ENCODE measurements around the gene KLRC2.
"Not testable (repeated sequence)": the region's sequence is repeated elsewhere in the genome, so short reads cannot be mapped to it uniquely, and the experiment has no call there.

Gene KLRC2

GRCh38 chr12:10408842-10409241, 27.0 kb downstream of the KLRC2 start:
- FAIRE-seq (no peak), DNase-seq (ENCODE audit: extremely low spot score, insufficient read length, low read depth) (no peak)

GRCh38 chr12:10406725-10407124, 29.1 kb downstream of the KLRC2 start:
- no peak for DNase-seq (ENCODE audit: extremely low spot score, insufficient read length, low read depth)
- no peak for FAIRE-seq

GRCh38 chr12:10405294-10405693, 30.5 kb downstream of the KLRC2 start:
- FAIRE-seq, result no peak
- no peak for DNase-seq (ENCODE audit: extremely low spot score, insufficient read length, low read depth)

GRCh38 chr12:10404798-10405197, 31.0 kb downstream of the KLRC2 start:
- DNase-seq (ENCODE audit: extremely low spot score, insufficient read length, low read depth) (no peak), FAIRE-seq (no peak)

- FAIRE-seq (peak; percentile 9), DNase-seq (ENCODE audit: extremely low spot score, insufficient read length, low read depth) (no peak)
Observed at GRCh38 chr12:10400829-10401228, 35.0 kb downstream of the KLRC2 start.

GRCh38 chr12:10398168-10398567, 37.6 kb downstream of the KLRC2 start:
- no peak for FAIRE-seq

GRCh38 chr12:10397296-10397695, 38.5 kb downstream of the KLRC2 start:
- no peak for FAIRE-seq

More at GRCh38 chr12:10398168-10398567, 37.6 kb downstream of the KLRC2 start:
- no peak for DNase-seq (ENCODE audit: extremely low spot score, insufficient read length, low read depth)

GRCh38 chr12:10396176-10396575, 39.6 kb downstream of the KLRC2 start:
- DNase-seq (ENCODE audit: extremely low spot score, insufficient read length, low read depth), result not testable (repeated sequence)
- peak; percentile 53 for FAIRE-seq

More at GRCh38 chr12:10397296-10397695, 38.5 kb downstream of the KLRC2 start:
- DNase-seq (ENCODE audit: extremely low spot score, insufficient read length, low read depth), result no peak

- DNase-seq (ENCODE audit: extremely low spot score, insufficient read length, low read depth) (no peak), FAIRE-seq (peak; percentile 83)
Observed at GRCh38 chr12:10395390-10395998, 40.3 kb downstream of the KLRC2 start.

- not testable (repeated sequence) for DNase-seq (ENCODE audit: extremely low spot score, insufficient read length, low read depth); FAIRE-seq
Observed at GRCh38 chr12:10394531-10395152, 41.2 kb downstream of the KLRC2 start.

GRCh38 chr12:10393291-10393690, 42.5 kb downstream of the KLRC2 start:
- FAIRE-seq (no peak), DNase-seq (ENCODE audit: extremely low spot score, insufficient read length, low read depth) (no peak)

- FAIRE-seq (peak; percentile 89), DNase-seq (ENCODE audit: extremely low spot score, insufficient read length, low read depth) (peak; percentile 18)
Observed at GRCh38 chr12:10392394-10392930, 43.3 kb downstream of the KLRC2 start.

- DNase-seq (ENCODE audit: extremely low spot score, insufficient read length, low read depth); FAIRE-seq: not testable (repeated sequence)
Observed at GRCh38 chr12:10390991-10391390, 44.8 kb downstream of the KLRC2 start.

GRCh38 chr12:10389904-10390303, 45.9 kb downstream of the KLRC2 start, which contains the start of gene KLRK1:
KLRK1 (minus strand) TSS chr12:10390041; CDS start chr12:10388810, 1,231 bp downstream.
- peak; percentile 38 for FAIRE-seq
- DNase-seq (ENCODE audit: extremely low spot score, insufficient read length, low read depth), result no peak

GRCh38 chr12:10388624-10389413, 47.0 kb downstream of the KLRC2 start:
- DNase-seq (ENCODE audit: extremely low spot score, insufficient read length, low read depth) (no peak), FAIRE-seq (no peak)

GRCh38 chr12:10387498-10387897, 48.3 kb downstream of the KLRC2 start:
- not testable (repeated sequence) for DNase-seq (ENCODE audit: extremely low spot score, insufficient read length, low read depth); FAIRE-seq

- DNase-seq (ENCODE audit: extremely low spot score, insufficient read length, low read depth) (no peak), FAIRE-seq (no peak)
Observed at GRCh38 chr12:10386857-10387256, 49.0 kb downstream of the KLRC2 start.

GRCh38 chr12:10385166-10385613, 50.6 kb downstream of the KLRC2 start:
- no peak for DNase-seq (ENCODE audit: extremely low spot score, insufficient read length, low read depth)
- no peak for FAIRE-seq

- DNase-seq (ENCODE audit: extremely low spot score, insufficient read length, low read depth), result no peak
- no peak for FAIRE-seq
Observed at GRCh38 chr12:10384191-10384590, 51.6 kb downstream of the KLRC2 start.

GRCh38 chr12:10381928-10382628, 53.7 kb downstream of the KLRC2 start:
- FAIRE-seq (no peak), DNase-seq (ENCODE audit: extremely low spot score, insufficient read length, low read depth) (no peak)
